CD4-positive, alpha-beta T cell treated with Interleukin-15 for 1 hour (primary cell): ENCODE results near the gene TMEM82.

ENCODE experiments used
- DNase-seq: peaks from one replicate; pipeline ENCODE4 v3.0.0-alpha.2; 2020

TMEM82 gene

DNA sequence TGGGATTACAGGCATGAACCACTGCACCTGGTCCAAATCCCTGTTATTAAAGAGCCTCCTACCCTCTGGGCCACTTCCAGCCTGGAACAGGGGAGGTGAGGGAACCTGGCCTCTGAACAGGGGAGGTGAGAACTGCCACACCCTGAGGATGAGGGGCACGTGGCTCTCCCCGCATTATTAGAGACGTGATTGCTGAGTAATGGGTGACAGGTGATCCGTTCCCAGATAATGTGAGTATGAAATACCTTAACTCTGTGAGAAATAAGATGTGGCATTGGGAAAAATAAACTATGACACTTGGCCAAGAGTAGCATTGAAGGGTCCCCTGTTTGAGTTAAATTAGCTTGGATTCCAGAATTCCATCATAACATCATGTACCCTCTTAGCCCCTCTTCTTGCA, 19.9 kb upstream of the TMEM82 start:
- DNase-seq: no peak

- no peak for DNase-seq
Measured at GRCh38 chr1:15722836-15723532, 19.3 kb upstream of the TMEM82 start.

- no peak for DNase-seq
Measured at GRCh38 chr1:15723631-15724246, 18.6 kb upstream of the TMEM82 start.

- DNase-seq: no peak
Measured at GRCh38 chr1:15724949-15725880, 17.1 kb upstream of the TMEM82 start.

DNA sequence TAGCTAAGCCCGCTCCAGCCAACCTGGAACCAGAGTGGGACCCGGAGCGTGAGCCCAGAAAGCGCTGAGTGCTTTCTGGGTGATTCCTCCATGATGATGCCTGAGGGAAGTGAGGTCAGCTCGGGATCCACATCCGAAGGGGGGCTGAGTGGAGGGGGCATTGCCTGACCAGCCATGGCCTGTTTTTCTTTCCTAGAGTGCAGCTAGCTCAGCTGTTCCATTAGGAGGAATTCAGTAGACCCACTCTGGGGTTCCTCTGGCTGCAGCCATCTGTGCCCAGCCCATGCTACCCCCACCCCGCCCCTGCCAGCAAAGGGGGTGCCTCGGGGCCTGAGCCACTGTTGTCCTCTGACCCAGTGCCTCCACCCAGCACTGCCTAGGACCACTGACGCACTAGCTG, 15.8 kb upstream of the TMEM82 start:
- DNase-seq: no peak

- DNase-seq: no peak
Measured at GRCh38 chr1:15727021-15727420, 15.3 kb upstream of the TMEM82 start.

- DNase-seq: no peak
Measured at GRCh38 chr1:15727424-15727823, 14.9 kb upstream of the TMEM82 start.

DNA sequence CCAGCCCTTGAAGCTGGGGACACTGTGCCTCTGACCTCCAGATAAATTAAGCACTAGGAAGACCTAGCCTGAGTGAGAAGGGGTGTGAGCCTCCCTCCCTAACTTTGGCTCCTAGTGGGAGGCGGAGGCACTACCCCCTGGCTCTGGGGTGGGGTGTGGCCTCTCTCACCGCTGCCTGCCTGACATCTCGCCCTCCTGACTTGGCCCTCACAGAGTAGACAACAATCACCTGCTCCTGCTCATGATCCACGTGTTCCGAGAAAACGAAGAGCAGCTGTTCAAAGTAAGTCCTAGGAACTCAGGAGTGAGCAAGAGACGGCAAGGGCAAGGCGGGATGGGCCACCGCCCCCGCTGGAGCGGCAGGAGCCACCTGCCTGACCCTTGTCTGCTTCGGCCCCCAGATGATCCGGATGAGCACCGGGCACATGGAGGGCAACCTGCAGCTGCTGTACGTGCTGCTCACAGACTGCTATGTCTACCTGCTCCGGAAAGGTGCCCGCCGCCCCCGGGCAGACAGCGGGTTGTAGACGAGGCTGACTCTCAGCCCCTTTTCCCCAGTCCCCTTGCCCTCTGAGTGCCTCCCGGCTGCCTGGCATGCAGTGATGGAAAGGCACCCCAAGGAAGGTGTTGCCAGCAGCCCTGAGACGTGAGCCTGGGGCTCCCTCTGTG, 14.3 kb upstream of the TMEM82 start:
- no peak for DNase-seq

DNA sequence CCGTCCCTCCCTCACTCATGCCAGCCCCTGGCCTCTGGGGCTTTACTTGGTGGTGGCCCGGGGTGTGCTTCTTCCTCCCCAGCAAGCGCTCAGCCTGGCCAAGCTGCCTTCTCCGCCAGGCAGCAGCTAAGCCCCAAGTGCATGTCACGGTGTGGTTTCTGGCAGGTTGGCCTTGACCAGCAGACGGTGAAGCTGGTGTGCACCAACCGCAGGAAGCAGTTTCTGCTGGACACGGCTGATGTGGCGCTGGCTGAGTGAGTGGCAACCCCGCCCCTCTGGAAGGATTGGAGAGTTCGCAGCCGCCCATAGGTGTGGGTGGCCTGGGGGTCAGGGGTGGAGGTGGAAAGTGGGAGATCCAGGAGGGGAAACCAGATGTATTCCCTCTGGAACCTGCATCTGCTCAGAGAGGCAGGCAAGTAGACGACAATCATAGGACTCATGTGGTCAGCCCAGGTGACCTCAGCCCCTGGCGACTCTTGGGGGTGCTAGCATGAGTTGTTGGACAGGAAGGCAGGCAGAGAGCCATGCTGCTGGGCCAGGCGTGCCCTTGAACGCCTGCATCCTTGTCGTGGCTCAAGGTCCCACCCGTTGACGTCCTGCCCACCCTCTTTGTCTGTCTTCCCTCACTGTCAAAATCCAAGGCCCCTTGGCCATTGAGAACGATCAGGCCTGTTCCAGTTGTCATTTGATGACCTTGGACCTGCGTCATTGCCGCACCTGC, 13.2 kb upstream of the TMEM82 start:
- no peak for DNase-seq

DNA sequence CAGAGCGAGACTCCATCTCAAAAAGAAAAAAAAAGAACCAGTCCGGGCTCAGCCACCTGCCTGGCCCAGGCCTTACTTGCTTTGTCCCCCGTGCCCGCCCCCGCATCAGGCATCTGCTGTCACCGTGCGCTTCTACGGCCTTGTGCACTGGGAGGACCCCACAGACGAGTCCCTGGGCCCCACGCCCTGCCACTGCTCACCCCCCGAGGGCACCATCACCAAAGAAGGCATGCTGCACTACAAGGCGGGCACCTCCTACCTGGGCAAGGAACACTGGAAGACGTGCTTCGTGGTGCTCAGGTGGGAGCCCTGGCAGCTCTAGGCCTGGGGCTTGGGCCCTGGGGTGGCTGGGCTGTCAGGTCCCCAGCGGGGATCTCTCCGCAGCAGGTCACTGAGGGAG, 11.9 kb upstream of the TMEM82 start:
- DNase-seq: no peak

DNA sequence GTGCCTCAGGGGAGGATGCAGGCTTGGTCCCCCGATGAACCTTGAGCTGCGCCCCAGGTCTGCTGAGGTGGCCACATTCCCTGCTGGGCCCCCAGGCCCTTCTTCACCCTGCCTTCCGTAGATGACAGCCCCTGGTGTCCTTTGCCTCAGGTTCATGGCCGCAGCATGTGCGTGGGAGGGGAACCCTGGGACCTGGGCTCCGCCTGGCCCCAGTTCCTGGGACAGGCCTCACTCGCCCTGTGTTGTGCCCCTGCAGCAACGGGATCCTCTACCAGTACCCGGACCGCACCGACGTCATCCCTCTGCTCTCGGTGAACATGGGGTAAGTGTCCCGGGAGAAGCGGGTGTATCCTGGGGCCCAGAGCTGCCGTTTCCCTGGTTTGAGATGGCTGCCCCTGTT, 11.4 kb upstream of the TMEM82 start:
- no peak for DNase-seq

DNA sequence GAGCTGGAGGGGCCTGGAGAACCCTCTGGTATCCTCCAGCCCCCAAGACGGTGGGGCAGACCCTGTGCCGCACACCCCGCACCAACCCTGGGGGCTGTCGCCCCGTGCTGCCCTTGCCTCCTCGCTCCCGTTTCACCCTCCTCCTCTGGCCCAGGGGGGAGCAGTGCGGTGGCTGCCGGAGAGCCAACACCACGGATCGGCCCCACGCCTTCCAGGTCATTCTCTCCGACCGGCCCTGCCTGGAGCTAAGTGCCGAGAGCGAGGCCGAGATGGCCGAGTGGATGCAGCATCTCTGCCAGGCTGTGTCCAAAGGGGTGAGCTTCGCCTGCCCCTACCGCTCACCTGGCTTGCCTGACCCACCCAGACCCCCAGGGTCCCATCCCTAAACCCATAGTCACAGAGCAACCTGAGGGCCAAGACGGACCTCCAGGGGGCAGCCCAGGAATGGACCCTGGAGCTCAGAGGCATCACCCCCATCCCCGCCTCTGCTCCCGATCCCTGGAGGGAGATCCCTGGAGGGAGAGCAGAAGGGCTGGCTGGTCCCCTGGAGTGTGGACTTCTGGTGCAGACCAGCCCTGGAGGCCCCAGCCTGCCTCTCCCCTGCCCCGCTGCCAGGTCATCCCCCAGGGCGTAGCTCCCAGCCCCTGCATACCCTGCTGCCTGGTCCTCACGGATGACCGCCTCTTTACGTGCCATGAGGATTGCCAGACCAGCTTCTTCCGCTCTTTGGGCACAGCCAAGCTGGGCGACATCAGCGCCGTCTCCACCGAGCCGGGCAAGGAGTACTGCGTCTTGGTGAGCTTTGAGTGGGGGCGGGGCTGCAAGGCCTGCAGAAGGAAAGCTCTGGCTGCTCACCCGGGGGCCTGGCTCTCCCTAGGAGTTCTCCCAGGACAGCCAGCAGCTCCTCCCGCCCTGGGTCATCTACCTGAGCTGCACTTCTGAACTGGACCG, 10.3 kb upstream of the TMEM82 start:
- no peak for DNase-seq

DNA sequence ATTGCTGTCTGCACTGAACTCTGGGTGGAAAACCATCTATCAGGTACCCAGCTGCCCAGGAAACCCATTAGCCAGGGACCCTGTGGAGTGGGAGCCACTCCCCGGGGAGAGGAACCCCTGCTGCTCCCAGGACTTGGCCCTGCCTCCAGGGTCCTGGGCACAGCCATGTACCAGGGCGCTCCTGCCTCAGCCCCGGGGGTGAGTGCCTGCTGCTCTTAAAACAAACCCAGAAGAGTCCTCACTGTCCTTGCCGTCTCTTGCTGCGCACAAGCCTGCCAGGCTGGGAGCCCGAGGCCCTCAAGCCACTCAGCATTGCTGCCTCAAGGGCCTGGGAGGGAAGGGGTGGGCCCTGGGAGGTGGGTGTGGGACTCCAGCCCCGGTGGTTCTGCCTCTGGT, 9.6 kb upstream of the TMEM82 start:
- DNase-seq: no peak

GRCh38 chr1:15733218-15733725, 9.0 kb upstream of the TMEM82 start:
- no peak for DNase-seq

- DNase-seq: no peak
Measured at GRCh38 chr1:15733726-15734226, 8.5 kb upstream of the TMEM82 start.

- no peak for DNase-seq
Measured at GRCh38 chr1:15734296-15734695, 8.0 kb upstream of the TMEM82 start.

GRCh38 chr1:15734901-15735300, 7.4 kb upstream of the TMEM82 start:
- DNase-seq: no peak

DNA sequence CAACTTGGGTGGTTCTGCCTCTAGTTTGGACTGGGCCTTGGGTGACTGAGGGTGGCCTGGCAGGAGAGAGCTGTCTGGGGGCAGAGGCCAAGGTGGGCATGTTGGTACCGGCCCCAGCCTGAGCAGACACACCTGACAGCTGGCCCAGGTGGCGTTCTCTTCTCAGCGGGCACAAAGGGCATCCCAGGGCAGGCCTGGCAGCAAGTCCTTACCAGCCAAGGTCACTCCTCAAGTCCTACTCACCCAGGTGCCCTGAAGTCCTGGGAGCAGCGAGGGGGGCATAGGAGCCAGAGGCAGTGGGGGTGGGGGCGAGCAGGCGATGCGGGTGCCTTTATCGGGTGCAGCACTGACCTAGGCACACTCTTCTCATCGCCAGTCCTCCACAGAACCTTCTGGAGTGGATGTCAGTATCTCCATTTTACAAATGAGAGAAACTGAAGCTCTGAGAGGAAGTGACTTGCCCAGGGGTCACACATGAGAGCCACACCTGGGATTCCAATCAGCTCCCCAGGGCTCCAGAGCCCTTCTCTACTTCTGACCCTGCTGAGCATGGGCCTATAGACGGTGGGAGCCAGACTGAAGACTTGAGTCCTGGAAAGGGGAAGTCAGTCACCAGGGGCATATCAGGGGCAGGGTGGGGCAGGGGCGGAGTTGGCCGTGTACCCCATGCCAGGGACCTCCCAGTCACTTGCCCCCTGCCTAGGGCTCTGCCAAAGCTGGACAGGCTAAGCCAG, 6.8 kb upstream of the TMEM82 start:
- DNase-seq: no peak

DNA sequence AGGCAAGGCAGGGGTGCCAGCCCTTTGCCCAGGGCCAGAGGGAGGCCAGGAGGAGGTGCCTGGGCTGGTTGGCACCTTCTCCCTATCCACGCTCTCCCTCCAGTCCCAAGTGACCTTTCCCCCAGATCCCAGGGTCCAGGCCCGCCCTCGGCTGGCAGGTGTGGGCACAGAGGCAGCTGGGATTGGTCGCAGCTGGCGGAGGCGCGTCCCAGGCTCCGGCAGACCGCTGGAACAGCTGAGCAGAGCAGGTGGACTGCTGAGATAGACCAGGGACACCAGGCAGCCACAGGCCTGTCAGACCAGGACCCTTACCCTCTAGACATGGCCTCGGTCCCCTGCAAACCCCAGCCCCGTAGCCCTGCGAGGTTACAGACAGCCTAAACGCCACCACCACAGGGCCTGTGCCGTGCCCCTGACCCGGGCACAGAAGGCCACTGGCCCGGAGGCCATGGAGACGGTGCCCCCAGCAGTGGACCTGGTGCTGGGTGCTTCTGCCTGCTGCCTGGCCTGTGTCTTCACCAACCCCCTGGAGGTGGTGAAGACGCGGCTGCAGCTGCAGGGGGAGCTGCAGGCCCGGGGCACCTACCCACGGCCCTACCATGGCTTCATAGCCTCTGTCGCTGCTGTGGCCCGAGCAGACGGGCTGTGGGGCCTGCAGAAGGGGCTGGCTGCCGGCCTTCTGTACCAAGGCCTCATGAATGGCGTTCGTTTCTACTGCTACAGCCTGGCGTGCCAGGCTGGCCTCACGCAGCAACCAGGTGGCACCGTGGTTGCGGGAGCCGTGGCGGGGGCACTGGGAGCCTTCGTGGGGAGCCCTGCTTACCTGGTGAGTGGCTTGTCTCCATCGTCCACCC, 6.0 kb upstream of the TMEM82 start, which contains the start of gene SLC25A34:
Gene SLC25A34, plus strand, starts transcription at position 221 of the 854 bp plus-strand sequence. Its CDS starts 228 bp downstream, at position 449.
- no peak for DNase-seq
